ENCODE data around the gene IFITM10.
"Not testable (repeated sequence)": the region's sequence is repeated elsewhere in the genome, so short reads cannot be mapped to it uniquely, and the experiment has no call there.

IFITM10 gene

GRCh38 chr11:1690167-1691025, 60.0 kb downstream of the IFITM10 start:
- no peak for TF ChIP-seq CTCF (IDR thresholded peaks at IDR 0.05; ENCODE audit: unreplicated experiment in 3 of 3)
- H3K36me3 Mint-ChIP-seq (ENCODE audit: low read depth) = no peaks in the 10 kb centered on the region
- peaks cover 20% of the 10 kb centered on the region for H3K27me3 Mint-ChIP-seq (ENCODE audit: low read depth)
- no peak overlapping the region for H3K4me3 Mint-ChIP-seq
- peaks cover 16% of the 10 kb centered on the region for H3K4me1 Mint-ChIP-seq
- peak overlapping the region in 1 of 3 experiments; percentile 64 for H3K27ac Mint-ChIP-seq
- no peaks in the 10 kb centered on the region for H3K9me3 Mint-ChIP-seq

GRCh38 chr11:1689250-1690166, 60.9 kb downstream of the IFITM10 start:
- not testable (repeated sequence) for H3K9me3 Mint-ChIP-seq; H3K4me3 Mint-ChIP-seq; H3K36me3 Mint-ChIP-seq (ENCODE audit: low read depth)
- H3K27me3 Mint-ChIP-seq (ENCODE audit: low read depth) = peaks cover 18% of the 10 kb centered on the region
- H3K4me1 Mint-ChIP-seq = peaks cover 16% of the 10 kb centered on the region
- H3K27ac Mint-ChIP-seq = peak overlapping the region in 2 of 3 experiments; percentile 63 to 75

- H3K4me3 Mint-ChIP-seq, H3K4me1 Mint-ChIP-seq: not testable (repeated sequence)
Measured at GRCh38 chr11:1688336-1688947, 62.0 kb downstream of the IFITM10 start.

GRCh38 chr11:1686220-1686619, 64.2 kb downstream of the IFITM10 start:
- H3K4me3 Mint-ChIP-seq; H3K36me3 Mint-ChIP-seq (ENCODE audit: low read depth); H3K27ac Mint-ChIP-seq; H3K9me3 Mint-ChIP-seq: not testable (repeated sequence)
- Mint-ChIP-seq H3K27me3 (ENCODE audit: low read depth) (peaks cover 13% of the 10 kb centered on the region), H3K4me1 (peaks cover 19% of the 10 kb centered on the region)

More at GRCh38 chr11:1688336-1688947, 62.0 kb downstream of the IFITM10 start:
- Mint-ChIP-seq H3K27ac (peak overlapping the region in 1 of 3 experiments; percentile 29), H3K27me3 (ENCODE audit: low read depth) (peaks cover 14% of the 10 kb centered on the region)
- not testable (repeated sequence) for H3K36me3 Mint-ChIP-seq (ENCODE audit: low read depth); H3K9me3 Mint-ChIP-seq

- H3K4me3 Mint-ChIP-seq = not testable (repeated sequence)
Measured at GRCh38 chr11:1684886-1685874, 65.2 kb downstream of the IFITM10 start.

GRCh38 chr11:1683904-1684572, 66.4 kb downstream of the IFITM10 start:
- H3K27ac Mint-ChIP-seq; H3K36me3 Mint-ChIP-seq (ENCODE audit: low read depth); H3K4me3 Mint-ChIP-seq; H3K9me3 Mint-ChIP-seq: not testable (repeated sequence)
- H3K27me3 Mint-ChIP-seq (ENCODE audit: low read depth) = peaks cover 10% of the 10 kb centered on the region
- peaks cover 15% of the 10 kb centered on the region for H3K4me1 Mint-ChIP-seq

More at GRCh38 chr11:1684886-1685874, 65.2 kb downstream of the IFITM10 start:
- H3K27ac Mint-ChIP-seq = peak overlapping the region in 1 of 3 experiments; percentile 15
- H3K9me3 Mint-ChIP-seq; H3K36me3 Mint-ChIP-seq (ENCODE audit: low read depth): not testable (repeated sequence)
- peaks cover 15% of the 10 kb centered on the region for H3K4me1 Mint-ChIP-seq
- peaks cover 10% of the 10 kb centered on the region for H3K27me3 Mint-ChIP-seq (ENCODE audit: low read depth)

GRCh38 chr11:1683216-1683615, 67.2 kb downstream of the IFITM10 start:
- peaks cover 15% of the 10 kb centered on the region for H3K4me1 Mint-ChIP-seq
- not testable (repeated sequence) for H3K27me3 Mint-ChIP-seq (ENCODE audit: low read depth); H3K36me3 Mint-ChIP-seq (ENCODE audit: low read depth); H3K4me3 Mint-ChIP-seq; H3K9me3 Mint-ChIP-seq
- peak overlapping the region; percentile 33 to 82 (median 81) for H3K27ac Mint-ChIP-seq
